ENCODE results near the gene MYO3A.

The MYO3A gene

GRCh38 chr10:25933653-25934608 is at the start of gene MYO3A:
TSS of gene MYO3A (plus strand) at chr10:25934229. CDS start at chr10:25952111, 17,882 bp downstream.
- Histone ChIP-seq H3K4me3 (ENCODE audit: low read depth in 1 of 2, low read length in 2 of 2) (peak within 1 kb of the TSS; percentile 41 to 56), H3K9me3 (ENCODE audit: control insufficient read depth in 1 of 2, low read length in 2 of 2) (no peaks in the 10 kb centered on the region), H3K27ac (ENCODE audit: low read length) (no peak within 1 kb of the TSS), H3K4me1 (ENCODE audit: control insufficient read depth in 1 of 2, insufficient read depth in 2 of 2, low read length in 2 of 2) (peaks cover 0 to 13% of the 10 kb centered on the region in 2 donors), H3K27me3 (ENCODE audit: low read depth, low read length) (no peaks in the 10 kb centered on the region), H3K36me3 (ENCODE audit: control insufficient read depth in 1 of 2, insufficient read depth in 2 of 2, low read length in 2 of 2) (no peaks in the 10 kb centered on the region)

GRCh38 chr10:25888627-25889026 is 45.4 kb upstream of the MYO3A start:
- Histone ChIP-seq H3K9me3 (ENCODE audit: control insufficient read depth in 1 of 2, low read length in 2 of 2) (peaks cover 0 to 9% of the 10 kb centered on the region in 2 donors), H3K27me3 (ENCODE audit: low read depth, low read length) (no peaks in the 10 kb centered on the region), H3K4me3 (ENCODE audit: low read depth in 1 of 2, low read length in 2 of 2) (no peak overlapping the region), H3K36me3 (ENCODE audit: control insufficient read depth in 1 of 2, insufficient read depth in 2 of 2, low read length in 2 of 2) (no peaks in the 10 kb centered on the region), H3K27ac (ENCODE audit: low read length) (no peak overlapping the region), H3K4me1 (ENCODE audit: control insufficient read depth in 1 of 2, insufficient read depth in 2 of 2, low read length in 2 of 2) (no peaks in the 10 kb centered on the region)

GRCh38 chr10:25890995-25891394 is 43.0 kb upstream of the MYO3A start:
- Histone ChIP-seq H3K4me3 (ENCODE audit: low read depth in 1 of 2, low read length in 2 of 2) (no peak overlapping the region), H3K27me3 (ENCODE audit: low read depth, low read length) (no peaks in the 10 kb centered on the region), H3K9me3 (ENCODE audit: control insufficient read depth in 1 of 2, low read length in 2 of 2) (peaks cover 0 to 9% of the 10 kb centered on the region in 2 donors), H3K27ac (ENCODE audit: low read length) (no peak overlapping the region), H3K36me3 (ENCODE audit: control insufficient read depth in 1 of 2, insufficient read depth in 2 of 2, low read length in 2 of 2) (no peaks in the 10 kb centered on the region), H3K4me1 (ENCODE audit: control insufficient read depth in 1 of 2, insufficient read depth in 2 of 2, low read length in 2 of 2) (no peaks in the 10 kb centered on the region)

- no peaks in the 10 kb centered on the region for H3K4me1 ChIP-seq (ENCODE audit: control insufficient read depth in 1 of 2, insufficient read depth in 2 of 2, low read length in 2 of 2)
- H3K4me3 ChIP-seq (ENCODE audit: low read depth in 1 of 2, low read length in 2 of 2) = no peak overlapping the region
- no peaks in the 10 kb centered on the region for H3K27me3 ChIP-seq (ENCODE audit: low read depth, low read length)
- no peaks in the 10 kb centered on the region for H3K36me3 ChIP-seq (ENCODE audit: control insufficient read depth in 1 of 2, insufficient read depth in 2 of 2, low read length in 2 of 2)
- H3K9me3 ChIP-seq (ENCODE audit: control insufficient read depth in 1 of 2, low read length in 2 of 2) = peaks cover 0 to 9% of the 10 kb centered on the region in 2 donors
- H3K27ac ChIP-seq (ENCODE audit: low read length) = no peak overlapping the region
Observed at GRCh38 chr10:25895856-25896255, 38.2 kb upstream of the MYO3A start.

GRCh38 chr10:25896421-25896820 is 37.6 kb upstream of the MYO3A start:
- H3K4me3 ChIP-seq (ENCODE audit: low read depth in 1 of 2, low read length in 2 of 2) = no peak overlapping the region
- H3K27ac ChIP-seq (ENCODE audit: low read length) = no peak overlapping the region
- H3K27me3 ChIP-seq (ENCODE audit: low read depth, low read length) = no peaks in the 10 kb centered on the region
- H3K9me3 ChIP-seq (ENCODE audit: control insufficient read depth in 1 of 2, low read length in 2 of 2) = peaks cover 0 to 7% of the 10 kb centered on the region in 2 donors
- no peaks in the 10 kb centered on the region for H3K36me3 ChIP-seq (ENCODE audit: control insufficient read depth in 1 of 2, insufficient read depth in 2 of 2, low read length in 2 of 2)
- no peaks in the 10 kb centered on the region for H3K4me1 ChIP-seq (ENCODE audit: control insufficient read depth in 1 of 2, insufficient read depth in 2 of 2, low read length in 2 of 2)

- H3K4me1 ChIP-seq (ENCODE audit: control insufficient read depth in 1 of 2, insufficient read depth in 2 of 2, low read length in 2 of 2) = no peaks in the 10 kb centered on the region
- H3K9me3 ChIP-seq (ENCODE audit: control insufficient read depth in 1 of 2, low read length in 2 of 2) = no peaks in the 10 kb centered on the region
- no peaks in the 10 kb centered on the region for H3K27me3 ChIP-seq (ENCODE audit: low read depth, low read length)
- H3K36me3 ChIP-seq (ENCODE audit: control insufficient read depth in 1 of 2, insufficient read depth in 2 of 2, low read length in 2 of 2) = no peaks in the 10 kb centered on the region
- H3K27ac ChIP-seq (ENCODE audit: low read length) = no peak overlapping the region
- no peak overlapping the region for H3K4me3 ChIP-seq (ENCODE audit: low read depth in 1 of 2, low read length in 2 of 2)
Observed at GRCh38 chr10:25899304-25899703, 34.7 kb upstream of the MYO3A start.

- no peaks in the 10 kb centered on the region for H3K27me3 ChIP-seq (ENCODE audit: low read depth, low read length)
- no peaks in the 10 kb centered on the region for H3K36me3 ChIP-seq (ENCODE audit: control insufficient read depth in 1 of 2, insufficient read depth in 2 of 2, low read length in 2 of 2)
- no peaks in the 10 kb centered on the region for H3K9me3 ChIP-seq (ENCODE audit: control insufficient read depth in 1 of 2, low read length in 2 of 2)
- no peaks in the 10 kb centered on the region for H3K4me1 ChIP-seq (ENCODE audit: control insufficient read depth in 1 of 2, insufficient read depth in 2 of 2, low read length in 2 of 2)
- no peak overlapping the region for H3K27ac ChIP-seq (ENCODE audit: low read length)
- no peak overlapping the region for H3K4me3 ChIP-seq (ENCODE audit: low read depth in 1 of 2, low read length in 2 of 2)
Observed at GRCh38 chr10:25901199-25901598, 32.8 kb upstream of the MYO3A start.

- no peaks in the 10 kb centered on the region for H3K4me1 ChIP-seq (ENCODE audit: control insufficient read depth in 1 of 2, insufficient read depth in 2 of 2, low read length in 2 of 2)
- H3K27ac ChIP-seq (ENCODE audit: low read length) = no peak overlapping the region
- H3K4me3 ChIP-seq (ENCODE audit: low read depth in 1 of 2, low read length in 2 of 2) = no peak overlapping the region
- no peaks in the 10 kb centered on the region for H3K36me3 ChIP-seq (ENCODE audit: control insufficient read depth in 1 of 2, insufficient read depth in 2 of 2, low read length in 2 of 2)
- no peaks in the 10 kb centered on the region for H3K27me3 ChIP-seq (ENCODE audit: low read depth, low read length)
- no peaks in the 10 kb centered on the region for H3K9me3 ChIP-seq (ENCODE audit: control insufficient read depth in 1 of 2, low read length in 2 of 2)
Observed at GRCh38 chr10:25902002-25902401, 32.0 kb upstream of the MYO3A start.

- no peaks in the 10 kb centered on the region for H3K9me3 ChIP-seq (ENCODE audit: control insufficient read depth in 1 of 2, low read length in 2 of 2)
- H3K4me1 ChIP-seq (ENCODE audit: control insufficient read depth in 1 of 2, insufficient read depth in 2 of 2, low read length in 2 of 2) = no peaks in the 10 kb centered on the region
- no peaks in the 10 kb centered on the region for H3K36me3 ChIP-seq (ENCODE audit: control insufficient read depth in 1 of 2, insufficient read depth in 2 of 2, low read length in 2 of 2)
- H3K4me3 ChIP-seq (ENCODE audit: low read depth in 1 of 2, low read length in 2 of 2) = no peak overlapping the region
- H3K27ac ChIP-seq (ENCODE audit: low read length) = no peak overlapping the region
- H3K27me3 ChIP-seq (ENCODE audit: low read depth, low read length) = no peaks in the 10 kb centered on the region
Observed at GRCh38 chr10:25907261-25907660, 26.8 kb upstream of the MYO3A start.

GRCh38 chr10:25912866-25913265 is 21.2 kb upstream of the MYO3A start:
- Histone ChIP-seq H3K27ac (ENCODE audit: low read length) (no peak overlapping the region), H3K4me3 (ENCODE audit: low read depth in 1 of 2, low read length in 2 of 2) (no peak overlapping the region), H3K4me1 (ENCODE audit: control insufficient read depth in 1 of 2, insufficient read depth in 2 of 2, low read length in 2 of 2) (no peaks in the 10 kb centered on the region), H3K9me3 (ENCODE audit: control insufficient read depth in 1 of 2, low read length in 2 of 2) (peaks cover 0 to 2% of the 10 kb centered on the region in 2 donors), H3K27me3 (ENCODE audit: low read depth, low read length) (no peaks in the 10 kb centered on the region), H3K36me3 (ENCODE audit: control insufficient read depth in 1 of 2, insufficient read depth in 2 of 2, low read length in 2 of 2) (no peaks in the 10 kb centered on the region)

- no peaks in the 10 kb centered on the region for H3K27me3 ChIP-seq (ENCODE audit: low read depth, low read length)
- no peak overlapping the region for H3K4me3 ChIP-seq (ENCODE audit: low read depth in 1 of 2, low read length in 2 of 2)
Observed at GRCh38 chr10:25914776-25915175, 19.3 kb upstream of the MYO3A start.

More at GRCh38 chr10:25914776-25915175, 19.3 kb upstream of the MYO3A start:
- H3K27ac ChIP-seq (ENCODE audit: low read length) = no peak overlapping the region
- H3K9me3 ChIP-seq (ENCODE audit: control insufficient read depth in 1 of 2, low read length in 2 of 2) = peaks cover 0 to 2% of the 10 kb centered on the region in 2 donors
- H3K36me3 ChIP-seq (ENCODE audit: control insufficient read depth in 1 of 2, insufficient read depth in 2 of 2, low read length in 2 of 2) = no peaks in the 10 kb centered on the region
- H3K4me1 ChIP-seq (ENCODE audit: control insufficient read depth in 1 of 2, insufficient read depth in 2 of 2, low read length in 2 of 2) = no peaks in the 10 kb centered on the region
